ENCODE measurements around the gene ASGR2. TPM values are rescaled to one million over a fixed set of nuclear protein-coding genes. Genes with fewer than 3 reads are reported as not detected.

The ASGR2 gene
- polyA plus RNA-seq, 2 of the 4 experiments (the other 2 are of a cell fraction): 0.06 to 0.34 TPM

GRCh38 chr17:7156342-7156940 lies 41.8 kb upstream of the ASGR2 start (continued):
- TF ChIP-seq ATOH8 (CRISPR knock-in tag; IDR thresholded peaks at IDR 0.05; ENCODE audit: low read depth): no peak
- no peak for TF ChIP-seq TFCP2L1 (CRISPR knock-in tag; IDR thresholded peaks at IDR 0.05)
- no peak for TF ChIP-seq GATA3 (IDR thresholded peaks at IDR 0.05; ENCODE audit: borderline replicate concordance)
- no peak for TF ChIP-seq NR3C1 (IDR thresholded peaks at IDR 0.05)
- no peak for TF ChIP-seq KDM1A (IDR thresholded peaks at IDR 0.05; ENCODE audit: low read depth)
- no peak for TF ChIP-seq NPAS2 (CRISPR knock-in tag; IDR thresholded peaks at IDR 0.05; ENCODE audit: borderline replicate concordance)

- DNase-seq (ENCODE audit: low read depth in 1 of 2, low spot score in 1 of 2): no peak
- Histone ChIP-seq H3K27ac (no peak overlapping the region), H3K4me1 (no peaks in the 10 kb centered on the region), H3K9me3 (no peaks in the 10 kb centered on the region), H3K4me2 (no peak overlapping the region), H3K4me3 (no peak overlapping the region)
- CTCF ChIA-PET: interaction anchor here (0.5 to 45.7 kb wide), 5 partner anchors 10 to 96 kb away, joined by 3 to 1477 read pairs (median 19); partner anchors contain the start of genes SLC16A11 and SLC16A13
- 86% methylated on average over 3 of the region's 3 CpGs for WGBS (ENCODE audit: missing lambda C conversion rate)
- POLR2A ChIA-PET: no interaction called here
- TF ChIP-seq ESRRA (IDR thresholded peaks at IDR 0.05; ENCODE audit: borderline replicate concordance, low read length): no peak
- no peak for TF ChIP-seq RCOR1 (IDR thresholded peaks at IDR 0.05; ENCODE audit: low read depth, low read length)
- no peak for TF ChIP-seq PHF8 (IDR thresholded peaks at IDR 0.05; ENCODE audit: borderline replicate concordance, low read depth)
- TF ChIP-seq EP300 (IDR thresholded peaks at IDR 0.05): no peak
- TF ChIP-seq KDM1A (IDR thresholded peaks at IDR 0.05; ENCODE audit: low read depth): no peak
- ATAC-seq: peak; percentile 71 to 83
- FAIRE-seq: no peak
Measured at GRCh38 chr17:7147772-7148171, 33.1 kb upstream of the ASGR2 start.

- FAIRE-seq: no peak
- Histone ChIP-seq H3K9me3 (no peaks in the 10 kb centered on the region), H3K4me3 (no peak overlapping the region), H3K27ac (no peak overlapping the region), H3K4me1 (no peaks in the 10 kb centered on the region), H3K4me2 (no peak overlapping the region)
- CTCF ChIA-PET: interaction anchor here (2.2 to 45.7 kb wide), 3 partner anchors 9 to 94 kb away, joined by 12 to 1477 read pairs (median 26); partner anchors contain the start of genes SLC16A11 and SLC16A13
- POLR2A ChIA-PET: no interaction called here
- ATAC-seq: no peak
- no peak for DNase-seq (ENCODE audit: low read depth in 1 of 2, low spot score in 1 of 2)
- 61% methylated on average over 6 of the region's 6 CpGs for WGBS (ENCODE audit: missing lambda C conversion rate)
- TF ChIP-seq NPAS2 (CRISPR knock-in tag; IDR thresholded peaks at IDR 0.05; ENCODE audit: borderline replicate concordance): no peak
- TF ChIP-seq ELK1 (IDR thresholded peaks at IDR 0.05; ENCODE audit: low read depth, low read length): no peak
- no peak for TF ChIP-seq HOXB13 (CRISPR knock-in tag; IDR thresholded peaks at IDR 0.05; ENCODE audit: low read depth)
- no peak for TF ChIP-seq MYC (IDR thresholded peaks at IDR 0.05; ENCODE audit: borderline replicate concordance, low read length)
- no peak for TF ChIP-seq KDM1A (IDR thresholded peaks at IDR 0.05; ENCODE audit: low read depth)
- TF ChIP-seq ATOH8 (CRISPR knock-in tag; IDR thresholded peaks at IDR 0.05; ENCODE audit: low read depth): no peak
- TF ChIP-seq MAFK (IDR thresholded peaks at IDR 0.05; ENCODE audit: partially characterized antibody): no peak
- no peak for TF ChIP-seq FOSB (CRISPR knock-in tag; IDR thresholded peaks at IDR 0.05)
- TF ChIP-seq MAZ (IDR thresholded peaks at IDR 0.05; ENCODE audit: borderline replicate concordance, low read depth, low read length): no peak
- TF ChIP-seq SMC3 (IDR thresholded peaks at IDR 0.05): no peak
- TF ChIP-seq CHD2 (IDR thresholded peaks at IDR 0.05; ENCODE audit: low read length, partially characterized antibody): no peak
- TF ChIP-seq PHF8 (IDR thresholded peaks at IDR 0.05; ENCODE audit: borderline replicate concordance, low read depth): no peak
- no peak for TF ChIP-seq RNF2 (IDR thresholded peaks at IDR 0.05; ENCODE audit: borderline replicate concordance, low read depth)
- TF ChIP-seq CBX2 (IDR thresholded peaks at IDR 0.05; ENCODE audit: borderline replicate concordance, low read depth): no peak
- TF ChIP-seq ZSCAN20 (CRISPR knock-in tag; IDR thresholded peaks at IDR 0.05): no peak
- TF ChIP-seq TFCP2L1 (CRISPR knock-in tag; IDR thresholded peaks at IDR 0.05): no peak
- TF ChIP-seq GATA3 (IDR thresholded peaks at IDR 0.05; ENCODE audit: borderline replicate concordance): no peak
Measured at GRCh38 chr17:7146115-7146514, 31.5 kb upstream of the ASGR2 start.

Data from A549 (cell line).